Measurements from ENCODE around the gene ERCC2. TPM values are rescaled to one million over a fixed set of nuclear protein-coding genes. Genes with fewer than 3 reads are reported as not detected.

The ERCC2 gene
- total and polyA plus RNA-seq, 2 of the 4 experiments (the other 2 are of a cell fraction), result 30.6 to 66.5 TPM

DNA sequence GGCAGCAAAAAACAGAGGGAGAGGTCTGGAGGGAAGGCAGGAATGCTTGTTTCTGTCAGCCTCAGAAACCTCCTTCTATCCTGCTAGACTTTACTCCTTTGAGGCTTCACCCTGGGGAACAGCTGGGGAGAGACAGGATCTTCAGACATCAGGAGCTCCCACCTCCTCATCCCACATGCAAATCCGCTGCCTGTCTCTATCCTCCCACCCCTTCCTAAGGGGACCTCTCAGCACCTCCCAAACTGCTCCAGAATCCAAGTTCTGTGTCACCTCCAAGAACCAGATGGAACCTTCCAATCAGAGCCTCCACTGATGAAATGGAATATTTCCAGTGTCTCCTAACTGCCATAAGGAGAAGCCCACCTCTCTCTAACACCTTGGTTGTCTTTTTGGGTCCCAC is 9.7 kb upstream of the ERCC2 start:
- Histone ChIP-seq H2BK15ac (ENCODE audit: low read depth, low read length) (peak overlapping the region; percentile 57; the same call in 2 of the 3 replicates), H2BK20ac (ENCODE audit: low read depth, low read length) (peak overlapping the region; percentile 87; the same call in 1 of the 2 replicates), H3K27ac (ENCODE audit: insufficient read depth, low read length) (no peak overlapping the region; the same call in 1 of the 2 replicates), H3K23ac (ENCODE audit: low read depth, low read length) (peak overlapping the region; percentile 72; the same call in 1 of the 2 replicates), H2BK120ac (ENCODE audit: low read depth, low read length) (peak overlapping the region; percentile 74), H3K4me3 (ENCODE audit: insufficient read depth, low read depth, low read length) (no peak overlapping the region), H2AFZ (replicated peaks; ENCODE audit: low read length, poor library complexity) (peak overlapping the region; percentile 28), H3K18ac (ENCODE audit: low read depth, low read length) (no peak overlapping the region; the same call in 1 of the 2 replicates), H3K9ac (ENCODE audit: low read depth, low read length) (no peak overlapping the region), H2AK9ac (replicated peaks; ENCODE audit: low read depth, low read length, poor library complexity) (peak overlapping the region; percentile 31), H3K4me1 (ENCODE audit: control insufficient read depth, insufficient read depth, low read length) (peaks cover 2% of the 10 kb centered on the region; the same call in 1 of the 2 replicates), H4K20me1 (ENCODE audit: insufficient read depth, low read length) (no peaks in the 10 kb centered on the region), H3K4ac (ENCODE audit: low read depth, low read length) (peak overlapping the region; percentile 34), H4K5ac (ENCODE audit: low read depth, low read length) (no peak overlapping the region), H3K14ac (replicated peaks; ENCODE audit: low read depth, low read length) (peak overlapping the region; percentile 68; the same call in 1 of the 2 replicates), H3K56ac (ENCODE audit: extremely low read depth, insufficient read depth, low read length) (no peak overlapping the region), H3K79me1 (ENCODE audit: low read depth in 1 of 2, low read length in 2 of 2) (no peaks in the 10 kb centered on the region), H3K36me3 (ENCODE audit: control insufficient read depth, insufficient read depth, low read length) (no peaks in the 10 kb centered on the region), H2AK5ac (ENCODE audit: low read depth, low read length) (peak overlapping the region; percentile 54), H3K4me2 (ENCODE audit: low read depth, low read length) (no peak overlapping the region), H4K8ac (ENCODE audit: low read depth in 2 of 2, low read length in 2 of 2) (peak overlapping the region; percentile 31 to 66; a peak in 3 of 4 replicates), H3K9me1 (ENCODE audit: insufficient read depth, low read length) (no peaks in the 10 kb centered on the region; the same call in none of the 2 replicates), H3K9me3 (ENCODE audit: control insufficient read depth, insufficient read depth, low read length) (no peaks in the 10 kb centered on the region), H2BK5ac (ENCODE audit: low read depth, low read length, poor library complexity, severe bottlenecking) (peak overlapping the region; percentile 25), H3K27me3 (ENCODE audit: control insufficient read depth, insufficient read depth, low read length) (no peaks in the 10 kb centered on the region), H4K91ac (ENCODE audit: insufficient read depth, low read depth, low read length) (peak overlapping the region; percentile 75)
- WGBS, 2 experiments (ENCODE audit: extremely low coverage in 2 of 2, insufficient read length in 1 of 2), result no CpG with 5 or more reads among the region's 1 CpG
- intact Hi-C loops (cut with micrococcal nuclease) (no loop called here), in situ Hi-C loops (cut with MboI; ENCODE audit: low sequenced_read_pairs) (no loop called here), dilution Hi-C loops (cut with HindIII; ENCODE audit: low sequenced_read_pairs, unreplicated experiment) (no loop called here)
- CTCF ChIA-PET, result no interaction called here
- no peak for ATAC-seq (ENCODE audit: low read depth)
- TF ChIP-seq, protein P1, sequence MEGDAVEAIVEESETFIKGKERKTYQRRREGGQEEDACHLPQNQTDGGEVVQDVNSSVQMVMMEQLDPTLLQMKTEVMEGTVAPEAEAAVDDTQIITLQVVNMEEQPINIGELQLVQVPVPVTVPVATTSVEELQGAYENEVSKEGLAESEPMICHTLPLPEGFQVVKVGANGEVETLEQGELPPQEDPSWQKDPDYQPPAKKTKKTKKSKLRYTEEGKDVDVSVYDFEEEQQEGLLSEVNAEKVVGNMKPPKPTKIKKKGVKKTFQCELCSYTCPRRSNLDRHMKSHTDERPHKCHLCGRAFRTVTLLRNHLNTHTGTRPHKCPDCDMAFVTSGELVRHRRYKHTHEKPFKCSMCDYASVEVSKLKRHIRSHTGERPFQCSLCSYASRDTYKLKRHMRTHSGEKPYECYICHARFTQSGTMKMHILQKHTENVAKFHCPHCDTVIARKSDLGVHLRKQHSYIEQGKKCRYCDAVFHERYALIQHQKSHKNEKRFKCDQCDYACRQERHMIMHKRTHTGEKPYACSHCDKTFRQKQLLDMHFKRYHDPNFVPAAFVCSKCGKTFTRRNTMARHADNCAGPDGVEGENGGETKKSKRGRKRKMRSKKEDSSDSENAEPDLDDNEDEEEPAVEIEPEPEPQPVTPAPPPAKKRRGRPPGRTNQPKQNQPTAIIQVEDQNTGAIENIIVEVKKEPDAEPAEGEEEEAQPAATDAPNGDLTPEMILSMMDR (conservative IDR thresholded peaks at IDR 0.05; ENCODE audit: low read depth, low read length), result no peak
- no peak for TF ChIP-seq CEBPB (IDR thresholded peaks at IDR 0.05; ENCODE audit: low read depth, low read length)
- no peak for TF ChIP-seq CHD1 (IDR thresholded peaks at IDR 0.05; ENCODE audit: low read depth, low read length)
- TF ChIP-seq MXI1 (IDR thresholded peaks at IDR 0.05; ENCODE audit: borderline replicate concordance, low read depth, low read length), result no peak
- TF ChIP-seq SMC3 (IDR thresholded peaks at IDR 0.05; ENCODE audit: low read depth, low read length), result no peak
- TF ChIP-seq POLR2A (IDR thresholded peaks at IDR 0.05; ENCODE audit: low read depth, low read length), result no peak
- no peak for TF ChIP-seq ELK1 (IDR thresholded peaks at IDR 0.05; ENCODE audit: borderline replicate concordance, low read depth, low read length)
- no peak for TF ChIP-seq MAZ (IDR thresholded peaks at IDR 0.05; ENCODE audit: borderline replicate concordance, low read depth, low read length)
- no peak for TF ChIP-seq MAFK (IDR thresholded peaks at IDR 0.05; ENCODE audit: low read depth, low read length)
- TF ChIP-seq RCOR1 (IDR thresholded peaks at IDR 0.05; ENCODE audit: insufficient replicate concordance, low read length), result no peak
- no peak for TF ChIP-seq FOS (IDR thresholded peaks at IDR 0.05; ENCODE audit: low read depth, low read length)
- no peak for TF ChIP-seq RAD21 (IDR thresholded peaks at IDR 0.05; ENCODE audit: low read length)
- no peak for TF ChIP-seq BHLHE40 (IDR thresholded peaks at IDR 0.05; ENCODE audit: low read depth, low read length)
- TF ChIP-seq, protein P2, sequence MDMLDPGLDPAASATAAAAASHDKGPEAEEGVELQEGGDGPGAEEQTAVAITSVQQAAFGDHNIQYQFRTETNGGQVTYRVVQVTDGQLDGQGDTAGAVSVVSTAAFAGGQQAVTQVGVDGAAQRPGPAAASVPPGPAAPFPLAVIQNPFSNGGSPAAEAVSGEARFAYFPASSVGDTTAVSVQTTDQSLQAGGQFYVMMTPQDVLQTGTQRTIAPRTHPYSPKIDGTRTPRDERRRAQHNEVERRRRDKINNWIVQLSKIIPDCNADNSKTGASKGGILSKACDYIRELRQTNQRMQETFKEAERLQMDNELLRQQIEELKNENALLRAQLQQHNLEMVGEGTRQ (IDR thresholded peaks at IDR 0.05; ENCODE audit: low read depth, low read length), result no peak
- TF ChIP-seq RFX5 (IDR thresholded peaks at IDR 0.05; ENCODE audit: low read depth, low read length), result no peak
- BruUV-seq (replicated peaks), result no TSS peak
- POLR2A ChIA-PET (ENCODE audit: unreplicated experiment), result no interaction called here
- DNase-seq, result no peak

Measured in IMR-90 (cell line).